HG02623 (cell line): ENCODE measurements around the gene MCUR1.
"Not testable (repeated sequence)": the region's sequence is repeated elsewhere in the genome, so short reads cannot be mapped to it uniquely, and the experiment has no call there.

Experiments
- ATAC-seq: cut with Tn5 transposase; IDR thresholded peaks from one replicate; pipeline ENCODE4 v1.9.1; 2021; ENCODE audit warnings: moderate library complexity; ENCODE audit not compliant: unreplicated experiment

Gene MCUR1

DNA sequence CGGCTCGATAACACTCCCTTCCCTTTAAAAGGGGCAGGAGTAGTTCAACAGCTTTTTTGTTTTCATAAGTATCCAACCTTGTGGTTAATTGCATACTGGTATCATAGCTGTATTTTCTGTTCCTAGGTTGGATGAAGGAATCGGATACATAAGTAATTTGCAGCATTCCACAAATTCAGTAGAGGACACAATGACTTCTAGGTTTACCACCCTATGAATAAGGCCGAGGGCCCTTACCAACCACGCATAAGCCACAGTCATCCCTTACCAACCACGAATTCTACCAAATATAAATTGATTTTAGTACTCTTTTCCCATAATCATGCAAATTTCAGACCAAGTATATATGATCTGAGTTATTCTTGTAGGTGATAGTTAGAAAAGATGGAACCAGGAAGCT lies 36.3 kb downstream of the MCUR1 start:
- ATAC-seq, result no peak

DNA sequence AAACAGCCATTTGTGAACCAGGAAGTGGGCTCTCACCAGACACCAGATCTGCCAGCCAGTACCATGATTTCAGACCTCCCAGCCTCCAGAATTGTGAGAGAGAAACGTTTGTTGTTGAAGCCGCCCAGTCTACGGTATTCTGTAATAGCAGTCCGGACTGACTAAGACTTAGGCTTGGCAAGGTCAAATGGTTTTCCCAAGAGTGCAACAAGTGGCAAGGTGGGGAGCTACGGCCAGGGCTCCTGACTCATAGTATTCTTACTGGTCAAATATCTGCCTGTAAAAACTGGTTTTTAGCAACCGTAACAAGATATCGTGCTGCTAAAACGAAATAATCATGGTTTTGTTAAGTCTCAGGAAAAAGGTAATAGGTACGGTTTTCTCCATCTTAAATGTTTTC lies 37.8 kb downstream of the MCUR1 start:
- ATAC-seq, result no peak

DNA sequence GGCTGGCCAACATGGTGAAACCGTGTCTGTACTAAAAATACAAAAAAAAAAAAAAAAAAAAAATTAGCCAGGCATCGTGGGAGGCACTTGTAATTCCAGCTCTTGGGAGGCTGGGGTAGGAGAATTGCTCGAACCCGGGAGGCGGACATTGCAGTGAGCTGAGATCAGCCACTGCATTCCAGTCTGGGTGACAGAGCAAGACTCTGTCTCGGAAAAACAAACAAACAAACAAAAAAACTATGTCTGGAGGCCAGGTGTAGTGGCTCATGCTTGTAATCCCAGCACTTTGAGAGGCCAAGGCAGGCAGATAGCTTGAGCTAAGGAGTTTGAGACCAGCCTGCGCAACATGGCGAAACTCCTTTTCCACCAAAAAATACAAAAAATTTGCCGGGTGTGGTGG lies 38.9 kb downstream of the MCUR1 start:
- not testable (repeated sequence) for ATAC-seq

DNA sequence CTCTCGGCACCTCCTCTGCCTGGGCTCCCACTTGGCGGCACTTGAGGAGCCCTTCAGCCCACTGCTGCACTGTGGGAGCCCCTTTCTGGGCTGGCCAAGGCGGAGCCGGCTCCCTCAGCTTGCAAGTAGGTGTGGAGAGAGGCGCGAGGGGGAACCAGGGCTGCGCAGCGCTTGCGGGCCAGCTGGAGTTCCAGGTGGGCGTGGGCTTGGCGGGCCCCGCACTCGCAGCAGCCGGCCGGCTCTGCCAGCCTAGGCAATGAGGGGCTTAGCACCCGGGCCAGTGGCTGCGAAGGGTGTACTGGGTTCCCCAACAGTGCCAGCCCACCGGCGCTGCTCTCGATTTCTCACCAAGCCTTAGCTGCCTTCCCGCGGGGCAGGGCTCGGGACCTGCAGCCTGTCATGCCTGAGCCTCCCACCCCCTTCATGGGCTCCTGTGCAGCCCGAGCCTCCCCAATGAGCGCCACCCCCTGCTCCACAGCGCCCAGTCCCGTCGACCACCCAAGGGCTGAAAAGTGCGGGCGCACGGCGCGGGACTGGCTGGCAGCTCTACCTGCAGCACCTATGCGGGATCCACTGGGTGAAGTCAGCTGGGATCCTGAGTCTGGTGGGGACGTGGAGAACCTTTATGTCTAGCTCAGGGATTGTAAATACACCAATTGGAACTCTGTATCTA lies 41.9 kb downstream of the MCUR1 start:
- ATAC-seq, result not testable (repeated sequence)

DNA sequence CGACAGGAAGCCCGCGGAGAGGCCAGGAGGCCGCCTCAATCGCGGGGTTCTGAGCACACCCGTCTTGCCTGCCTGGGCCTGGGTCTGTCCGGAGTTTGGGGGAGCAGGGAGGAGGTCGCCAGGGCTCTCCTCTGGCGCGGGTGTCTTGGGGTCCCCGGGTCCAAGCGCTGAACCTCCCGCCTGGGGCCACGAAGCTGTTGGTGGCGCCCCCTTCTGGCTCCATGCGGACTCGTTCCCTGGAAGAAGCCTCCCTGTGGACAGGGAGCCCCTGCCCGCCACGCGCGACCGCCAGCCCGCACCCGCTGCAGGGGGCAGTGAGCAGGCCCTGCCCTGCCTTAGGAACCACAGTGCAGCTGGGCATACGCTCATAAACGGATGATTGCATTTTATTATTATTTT lies 44.7 kb downstream of the MCUR1 start:
- ATAC-seq, result no peak

DNA sequence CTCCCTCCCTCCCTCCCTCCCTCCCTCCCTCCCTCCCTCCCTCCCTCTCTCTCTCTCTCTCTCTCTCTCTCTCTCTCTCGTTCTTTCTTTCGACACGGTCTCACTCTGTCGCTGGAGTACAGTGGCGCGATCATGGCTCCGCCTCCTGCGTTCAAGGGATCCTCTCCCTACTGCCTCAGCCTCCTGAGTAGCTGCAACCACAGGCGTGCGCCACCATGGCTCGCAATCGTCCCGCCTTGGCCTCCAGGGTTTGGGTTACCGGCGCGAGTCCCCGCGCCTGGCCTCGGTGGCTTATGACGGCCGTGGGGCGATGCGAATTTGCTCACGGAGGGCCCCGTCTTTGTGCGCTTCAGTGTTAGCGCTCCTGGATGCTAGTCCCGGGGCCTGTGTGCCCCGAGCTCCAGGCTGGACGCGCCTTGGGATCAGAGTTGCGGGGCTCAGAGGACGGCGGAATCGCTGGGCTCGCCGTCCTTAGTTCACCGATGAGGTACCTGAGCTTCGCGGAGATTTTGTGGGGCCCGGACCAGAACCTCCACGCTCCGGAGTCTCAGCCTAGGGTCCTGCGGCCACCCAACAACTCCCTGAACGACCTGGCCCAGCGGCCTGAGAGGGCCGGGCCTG lies 45.2 kb downstream of the MCUR1 start:
- no peak for ATAC-seq

DNA sequence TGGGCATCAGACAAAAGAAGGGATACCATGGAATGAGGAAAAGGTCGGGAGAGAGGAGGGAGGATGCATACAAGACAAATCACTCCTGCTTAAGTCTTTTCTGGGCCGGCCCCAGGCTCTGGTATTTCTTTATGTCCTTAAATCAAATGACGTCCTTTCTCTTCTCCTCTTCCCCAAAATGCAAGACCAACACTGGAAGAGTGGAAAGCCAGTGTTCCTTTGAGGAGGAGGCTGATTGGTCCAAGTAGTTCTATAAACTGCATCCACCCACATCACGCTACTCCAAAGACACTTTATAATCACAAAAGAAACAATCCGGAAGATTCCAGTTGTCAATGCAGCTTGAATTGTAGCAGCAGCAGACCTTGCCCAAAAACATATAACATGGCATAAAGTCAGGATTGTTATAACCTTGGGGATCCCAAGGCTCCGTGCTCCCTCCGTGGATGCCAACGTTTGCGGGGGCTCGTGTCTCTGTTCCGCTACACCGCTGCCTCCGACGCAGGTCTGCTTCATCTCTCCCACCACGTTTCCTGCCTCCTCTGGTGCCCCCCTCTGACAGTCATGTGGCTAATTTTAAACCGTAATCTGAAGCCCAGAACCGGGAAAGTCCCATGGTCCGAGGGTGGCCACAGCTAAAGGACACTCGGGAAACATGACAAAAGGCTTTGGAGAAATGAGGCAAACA lies 47.1 kb downstream of the MCUR1 start:
- no peak for ATAC-seq

DNA sequence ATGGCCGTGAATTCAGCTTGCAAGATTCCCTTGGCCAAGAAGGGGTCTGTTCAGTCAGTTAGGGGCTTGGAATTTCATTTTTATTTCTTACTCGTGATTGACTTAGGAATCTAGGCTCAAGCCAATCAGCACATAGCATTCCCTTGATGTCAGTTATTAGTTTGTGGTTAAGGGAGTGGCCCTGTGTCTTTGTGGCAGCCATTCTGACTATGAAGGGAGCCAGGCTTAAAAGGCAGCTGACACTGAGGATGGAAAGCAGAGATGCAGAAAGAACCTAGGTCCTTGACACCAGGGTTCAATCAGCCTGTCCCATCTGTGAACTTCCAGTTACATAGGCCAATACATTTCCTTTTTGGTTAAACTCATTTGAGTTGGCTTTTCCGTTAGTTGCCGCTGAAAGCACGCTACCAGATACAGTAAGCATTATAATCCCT lies 48.1 kb downstream of the MCUR1 start:
- ATAC-seq, result no peak

DNA sequence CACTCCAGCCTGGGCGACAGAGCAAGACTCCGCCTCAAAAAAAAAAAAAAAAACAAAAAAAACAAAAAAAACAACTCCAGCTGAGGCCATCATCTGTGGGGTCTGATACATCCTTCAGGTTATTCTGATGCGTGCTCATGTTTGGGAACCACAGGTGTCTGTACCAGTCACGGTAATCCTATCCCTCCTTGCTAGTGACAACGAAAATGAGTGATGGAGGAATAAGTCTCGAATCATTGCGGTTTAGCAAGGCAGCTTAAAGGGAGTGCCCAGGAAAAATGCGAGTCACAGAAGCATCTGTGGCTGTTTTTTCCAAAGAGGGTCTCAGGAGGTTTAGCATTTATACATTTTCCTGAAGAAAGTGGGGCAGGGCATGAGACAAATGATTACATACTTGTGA lies 48.8 kb downstream of the MCUR1 start:
- ATAC-seq, result no peak

DNA sequence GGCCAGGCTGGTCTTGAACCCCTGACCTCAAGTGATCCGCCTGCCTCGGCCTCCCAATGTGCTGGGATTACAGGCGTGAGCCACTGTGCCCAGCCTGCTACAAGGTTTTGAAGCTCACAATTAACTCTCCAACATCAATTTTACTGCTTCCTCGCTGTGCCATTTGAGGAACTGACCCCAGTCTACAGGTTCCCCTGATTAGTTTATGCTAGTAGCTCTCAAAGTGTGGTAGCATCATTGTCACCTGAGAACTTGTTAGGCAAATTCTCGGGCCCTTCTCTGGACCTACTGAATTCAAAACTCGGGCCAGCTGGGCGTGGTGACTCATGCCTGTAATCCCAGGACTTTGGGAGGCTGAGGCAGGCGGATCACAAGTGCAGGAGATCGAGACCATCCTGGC lies 49.4 kb downstream of the MCUR1 start:
- no peak for ATAC-seq

DNA sequence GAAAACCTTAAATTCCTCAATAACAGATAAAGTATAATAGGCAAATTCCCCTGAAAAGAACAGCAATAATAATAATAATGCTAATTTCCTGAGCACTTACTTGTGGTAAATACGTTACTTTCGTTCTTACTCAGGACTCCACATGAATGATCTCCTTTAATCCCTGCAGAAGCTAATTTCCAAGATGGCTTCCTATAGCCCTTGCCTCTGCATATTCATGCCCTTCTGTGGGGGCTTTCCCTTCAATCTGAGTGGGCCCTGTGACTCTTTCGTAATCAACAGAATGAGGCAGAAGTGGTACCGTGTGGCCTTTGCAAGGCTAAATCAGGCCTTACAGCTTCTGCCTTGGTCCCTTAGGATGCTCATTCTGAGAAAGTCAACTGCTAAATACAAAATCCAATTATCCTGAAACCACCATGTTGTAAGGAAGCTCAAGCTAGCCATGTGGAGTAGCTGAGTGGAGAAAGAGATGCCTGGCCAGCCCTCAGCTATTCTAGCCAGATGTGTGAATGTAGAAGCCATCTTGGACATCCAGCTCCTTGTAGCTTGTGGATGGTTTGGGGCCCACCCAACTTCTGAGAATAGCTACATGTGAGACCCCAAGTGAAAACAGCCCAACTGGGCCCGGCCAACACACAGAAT lies 50.5 kb downstream of the MCUR1 start:
- ATAC-seq, result no peak

DNA sequence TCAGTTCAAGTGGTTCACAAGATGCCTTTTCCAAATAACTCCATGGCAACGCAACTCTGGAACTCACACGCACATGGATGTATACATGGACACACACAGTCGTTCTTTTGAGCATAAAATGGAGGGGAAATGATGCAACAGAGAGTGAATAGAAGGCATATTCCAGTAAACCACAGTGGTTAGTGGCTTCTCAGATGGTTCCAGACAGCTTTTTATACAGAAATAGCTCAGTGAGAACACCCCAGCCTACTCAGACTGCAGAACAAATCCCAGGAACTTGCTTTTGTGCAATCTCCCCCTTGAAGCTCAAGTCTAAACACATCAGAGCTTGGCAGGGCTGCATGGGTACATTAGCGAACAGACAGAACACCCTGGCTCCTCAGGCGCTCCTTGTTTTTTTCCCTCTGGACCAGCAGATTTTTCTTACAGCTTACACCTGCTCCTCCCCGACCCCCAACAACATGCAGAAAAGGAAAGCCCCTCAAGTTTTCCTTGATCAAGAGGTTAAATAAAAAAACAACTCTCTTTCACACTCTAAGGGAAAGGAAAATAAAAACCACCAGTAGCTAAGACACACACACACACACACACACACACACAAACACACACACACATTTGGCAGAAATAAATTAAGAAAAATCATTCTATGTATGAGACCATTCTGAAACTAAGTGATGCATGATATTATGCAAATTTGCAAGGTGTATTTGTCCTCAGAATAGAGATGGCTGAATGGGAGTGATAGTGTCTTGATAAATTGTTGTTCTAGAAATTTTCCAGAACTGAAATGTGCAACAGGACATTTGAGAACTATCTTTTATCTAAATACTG lies 51.5 kb downstream of the MCUR1 start:
- no peak for ATAC-seq

DNA sequence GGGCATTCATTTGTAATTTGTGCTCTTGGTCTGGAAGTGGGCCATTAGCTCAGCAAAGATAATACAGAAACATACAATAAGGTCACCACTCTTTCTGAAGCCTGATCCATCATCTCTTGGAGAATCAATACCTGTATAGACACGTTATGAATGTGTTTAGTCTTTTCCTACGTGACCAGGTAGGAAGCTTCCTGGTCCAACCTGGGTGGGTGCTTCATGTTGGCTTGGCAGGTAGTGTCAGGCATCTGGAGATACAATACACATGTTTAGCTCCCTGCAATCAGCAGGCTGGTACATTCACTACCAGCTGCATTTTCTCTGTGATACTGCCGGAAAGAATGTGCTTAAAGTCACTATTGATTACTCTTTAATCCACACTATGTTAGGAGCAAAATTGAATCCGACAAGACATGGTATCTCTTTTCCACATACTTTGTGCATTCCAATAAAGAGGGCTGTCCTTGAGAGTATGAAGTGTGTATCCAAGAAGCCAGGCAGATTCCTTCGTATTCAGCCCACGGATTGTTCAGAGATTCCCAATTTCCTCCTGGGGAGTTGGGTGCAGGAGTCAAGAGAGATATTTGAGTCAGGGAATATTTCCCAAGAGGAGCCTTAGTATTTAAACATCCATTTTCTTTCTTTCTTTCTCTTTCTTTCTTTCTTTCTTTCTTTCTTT lies 52.9 kb downstream of the MCUR1 start:
- ATAC-seq, result no peak

DNA sequence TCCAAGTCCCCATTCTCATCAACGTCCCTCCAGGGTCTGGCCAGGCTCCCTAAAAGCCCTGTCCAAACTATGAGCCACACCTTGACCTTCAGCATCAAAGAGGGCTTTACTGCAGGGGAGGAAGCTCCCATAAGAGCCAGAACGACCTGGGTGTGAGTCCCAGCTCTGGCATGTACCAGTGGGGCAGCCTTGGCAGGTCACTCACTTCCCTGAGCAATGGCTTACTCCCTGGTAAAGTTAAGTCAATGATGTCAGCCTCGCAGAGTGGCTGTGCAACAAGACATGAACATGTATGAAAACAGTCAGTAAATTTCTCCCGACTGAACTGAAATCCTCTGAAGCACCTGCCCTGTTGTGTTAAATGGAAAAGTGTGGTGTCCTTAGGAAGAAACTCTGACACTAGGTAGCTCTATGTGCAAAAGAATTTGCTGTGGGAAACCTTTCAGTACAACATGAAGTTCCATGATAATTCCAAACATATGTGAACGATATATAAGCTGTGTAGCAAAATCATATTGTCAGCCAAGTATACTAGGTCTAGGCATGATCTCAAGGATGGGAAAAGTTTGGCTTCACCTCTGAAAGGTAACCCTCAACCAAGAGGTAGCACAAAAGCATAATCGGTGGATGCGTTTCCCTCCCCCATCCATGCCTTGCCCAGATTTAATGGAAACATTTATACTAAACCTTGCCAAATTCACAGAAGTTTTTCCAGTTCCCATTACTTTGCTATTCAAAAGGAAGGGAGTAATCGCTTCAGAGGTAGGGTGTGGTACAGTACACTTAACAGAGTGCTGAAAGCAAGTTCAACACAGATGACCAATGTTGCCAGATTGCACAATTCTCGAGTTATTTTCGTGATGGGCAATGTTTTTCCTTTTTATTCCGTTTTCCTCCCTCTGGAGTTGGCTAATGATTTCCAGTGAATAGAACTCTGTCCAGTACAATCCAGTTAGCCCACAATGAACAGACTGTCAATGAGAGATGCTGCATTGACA lies 53.8 kb downstream of the MCUR1 start:
- no peak for ATAC-seq

DNA sequence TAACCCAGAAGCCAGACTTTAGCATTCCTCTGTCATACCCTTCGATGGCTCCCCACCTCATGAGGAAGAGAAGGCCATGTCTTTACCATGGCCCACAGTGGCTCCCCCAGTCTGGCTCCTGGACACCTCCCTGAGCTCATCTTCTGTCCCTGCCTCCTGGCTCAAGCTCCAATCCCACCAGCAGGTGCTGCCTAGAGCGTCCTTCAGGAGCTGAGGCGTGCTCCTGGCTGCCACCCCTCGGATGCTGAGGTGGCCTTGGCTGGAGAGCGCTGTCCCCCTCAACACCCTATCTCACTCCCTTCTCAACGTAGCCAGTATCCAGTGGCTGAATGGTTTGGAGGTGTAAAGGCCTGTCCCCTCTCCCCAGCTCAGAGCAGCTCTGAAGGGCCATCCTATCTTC lies 55.3 kb downstream of the MCUR1 start:
- ATAC-seq, result no peak

DNA sequence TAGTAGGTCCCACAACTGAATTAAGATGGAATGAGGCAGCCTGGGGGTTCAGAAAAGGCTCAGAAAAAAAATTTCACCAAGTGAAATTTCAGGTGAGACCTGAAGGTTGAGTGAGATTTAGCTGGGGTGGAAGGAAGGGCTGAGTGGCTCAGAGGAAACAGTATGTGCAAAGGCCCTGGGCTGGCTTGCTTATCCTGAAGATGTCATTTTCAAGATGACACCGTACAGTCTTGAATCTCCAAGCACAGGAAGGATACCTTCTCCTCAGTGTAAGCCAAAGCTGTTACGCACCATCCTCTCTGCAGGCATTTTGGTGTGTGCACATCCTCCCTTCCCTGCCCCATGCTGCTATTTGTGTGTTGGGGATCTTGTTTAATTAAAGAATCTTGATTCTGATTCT lies 59.7 kb downstream of the MCUR1 start:
- no peak for ATAC-seq

DNA sequence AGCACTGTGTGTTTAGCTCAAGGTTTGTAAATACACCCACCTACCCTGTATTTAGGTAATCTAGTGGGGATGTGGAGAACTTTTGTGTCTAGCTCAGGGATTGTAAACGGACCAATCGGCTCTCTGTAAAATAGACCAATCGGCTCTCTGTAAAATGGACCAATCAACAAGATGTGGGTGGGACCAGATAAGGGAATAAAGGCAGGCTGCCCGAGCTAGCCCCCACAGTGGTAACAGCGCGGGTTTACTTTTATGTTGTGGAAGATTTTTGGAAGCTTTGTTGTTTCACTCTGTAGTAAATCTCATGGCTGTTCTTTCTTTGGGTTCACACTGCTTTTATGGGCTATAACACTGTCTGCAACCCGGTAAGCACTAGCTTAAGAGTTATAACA lies 70.6 kb downstream of the MCUR1 start:
- no peak for ATAC-seq

DNA sequence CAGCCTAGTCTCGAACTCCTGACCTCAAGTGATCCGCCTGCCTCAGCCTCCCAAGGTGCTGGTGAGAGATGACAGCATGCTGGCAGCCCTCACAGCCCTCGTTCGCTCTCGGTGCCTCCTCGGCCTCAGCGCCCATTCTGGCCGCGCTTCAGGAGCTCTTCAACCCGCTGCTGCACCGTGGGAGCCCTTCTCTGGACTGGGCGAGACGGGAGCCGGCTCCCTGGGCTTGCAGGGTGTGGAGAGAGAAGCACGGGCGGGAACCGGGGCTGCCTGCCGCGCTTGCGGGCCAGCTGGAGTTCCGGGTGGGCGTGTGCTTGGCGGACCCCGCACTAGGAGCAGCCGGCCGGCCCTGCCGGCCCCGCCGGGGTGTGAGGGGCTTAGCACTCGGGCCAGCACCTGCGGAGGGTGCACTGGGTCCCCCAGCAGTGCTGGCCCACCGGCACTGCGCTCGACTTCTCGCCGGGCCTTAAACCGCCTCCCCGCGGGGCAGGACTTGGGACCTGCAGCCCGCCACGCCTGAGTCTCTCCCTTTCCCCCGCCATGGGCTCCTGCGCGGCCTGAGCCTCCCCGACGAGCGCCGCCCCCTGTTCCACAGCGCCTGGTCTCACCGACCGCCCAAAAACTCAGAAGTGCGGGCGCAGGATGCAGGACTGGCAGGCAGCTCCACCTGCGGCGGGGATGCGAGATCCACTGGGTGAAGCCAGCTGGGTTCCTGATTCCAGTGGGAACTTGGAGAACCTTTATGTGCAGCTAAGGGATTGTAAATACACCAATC lies 71.2 kb downstream of the MCUR1 start:
- no peak for ATAC-seq

DNA sequence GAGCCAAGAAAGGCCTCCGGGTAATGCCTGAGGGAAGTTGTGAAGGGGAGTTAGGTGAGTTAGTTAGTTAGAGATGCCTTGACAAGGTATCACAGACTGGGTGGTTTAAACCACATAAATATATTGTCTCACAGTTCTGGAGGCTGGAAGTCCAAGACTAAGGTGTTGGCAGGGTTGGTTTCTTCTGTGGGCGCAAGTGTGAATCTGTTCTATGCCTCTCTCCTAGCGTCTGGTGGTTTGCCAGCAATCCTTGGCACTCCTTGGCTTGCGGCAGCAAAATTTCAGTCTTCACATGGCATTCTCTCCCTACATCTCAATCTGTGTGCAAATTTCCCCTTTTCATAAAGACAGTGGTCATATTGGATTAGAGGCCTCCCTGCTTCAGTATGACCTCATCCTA lies 73.0 kb downstream of the MCUR1 start:
- no peak for ATAC-seq
